H9 (cell line): ENCODE data around the gene SERPINA10. TPM values are rescaled to one million over a fixed set of nuclear protein-coding genes. Genes with fewer than 3 reads are reported as not detected.

Experiments used
- DNase-seq: peaks from one replicate; pipeline ENCODE4 v3.0.0-alpha.2; 2017
- H2AFZ ChIP-seq: one replicate; pipeline ENCODE4 v1.6.1; 2013; ENCODE audit warnings: mild to moderate bottlenecking, low read length, control low read depth, moderate library complexity
- H2AK5ac ChIP-seq: 2 replicates; pipeline ENCODE4 v1.6.1; 2013; ENCODE audit warnings: low read length, control low read depth, mixed read lengths; ENCODE audit not compliant: insufficient read length
- H2BK120ac ChIP-seq: one replicate; pipeline ENCODE4 v1.6.1; 2013; ENCODE audit warnings: low read depth, mild to moderate bottlenecking, low read length, control low read depth, inconsistent platforms; ENCODE audit not compliant: poor library complexity, severe bottlenecking
- H2BK12ac ChIP-seq: 2 replicates; pipeline ENCODE4 v1.6.1; 2013; ENCODE audit warnings: low read length, control low read depth, mixed read lengths, low read depth; ENCODE audit not compliant: insufficient read length
- H2BK15ac ChIP-seq: 2 replicates; pipeline ENCODE4 v1.6.1; 2013; ENCODE audit warnings: low read depth, low read length, control low read depth
- H2BK20ac ChIP-seq: one replicate; pipeline ENCODE4 v1.6.1; 2013; ENCODE audit warnings: low read depth, mild to moderate bottlenecking, low read length, control low read depth, inconsistent platforms; ENCODE audit not compliant: poor library complexity, severe bottlenecking
- H2BK5ac ChIP-seq: 2 replicates; pipeline ENCODE4 v1.6.1; 2013; ENCODE audit warnings: low read length, control low read depth, mixed read lengths; ENCODE audit not compliant: insufficient read length
- H3K14ac ChIP-seq: 2 replicates; pipeline ENCODE4 v1.6.1; 2013; ENCODE audit warnings: low read length, control low read depth; ENCODE audit not compliant: insufficient read depth
- H3K18ac ChIP-seq: 2 replicates; pipeline ENCODE4 v1.6.1; 2013; ENCODE audit warnings: low read depth, mild to moderate bottlenecking, mixed read lengths, low read length, control low read depth; ENCODE audit not compliant: insufficient read length
- H3K23ac ChIP-seq: 2 replicates; pipeline ENCODE4 v1.6.1; 2013; ENCODE audit warnings: low read length, control low read depth, mixed read lengths, low read depth; ENCODE audit not compliant: insufficient read length
- H3K23me2 ChIP-seq: 2 replicates; pipeline ENCODE4 v1.6.1; 2013; ENCODE audit warnings: low read depth, mild to moderate bottlenecking, mixed read lengths, low read length, control low read depth; ENCODE audit not compliant: insufficient read length, poor library complexity, severe bottlenecking
- H3K27ac ChIP-seq: 2 replicates; pipeline ENCODE4 v1.5.1; 2013; ENCODE audit warnings: low read length, control low read depth, mixed read lengths, low read depth; ENCODE audit not compliant: insufficient read length
- H3K27me3 ChIP-seq: 2 replicates; pipeline ENCODE4 v1.6.1; 2013; ENCODE audit warnings: low read length, control low read depth, inconsistent platforms; ENCODE audit not compliant: insufficient read depth
- H3K4ac ChIP-seq: 2 replicates; pipeline ENCODE4 v1.6.1; 2013; ENCODE audit warnings: low read depth, mild to moderate bottlenecking, control low read depth, inconsistent platforms, low read length, moderate library complexity
- H3K4me1 ChIP-seq: 2 replicates; pipeline ENCODE4 v1.6.1; 2013; ENCODE audit warnings: low read length, control low read depth, inconsistent platforms; ENCODE audit not compliant: insufficient read depth
- H3K4me2 ChIP-seq: 2 replicates; pipeline ENCODE4 v1.6.1; 2013; ENCODE audit warnings: low read length, control low read depth, mixed read lengths; ENCODE audit not compliant: insufficient read length, insufficient read depth
- H3K56ac ChIP-seq: 2 replicates; pipeline ENCODE4 v1.6.1; 2013; ENCODE audit warnings: low read depth, mild to moderate bottlenecking, mixed read lengths, low read length, control low read depth; ENCODE audit not compliant: insufficient read length
- H3K79me1 ChIP-seq: 2 replicates; pipeline ENCODE4 v1.6.1; 2013; ENCODE audit warnings: low read depth, mild to moderate bottlenecking, moderate library complexity, low read length, control low read depth, inconsistent platforms; ENCODE audit not compliant: insufficient read depth, poor library complexity, severe bottlenecking
- H3K79me2 ChIP-seq: 2 replicates; pipeline ENCODE4 v1.6.1; 2013; ENCODE audit warnings: low read length, control low read depth, inconsistent platforms; ENCODE audit not compliant: insufficient read depth
- H3K9ac ChIP-seq: 2 replicates; pipeline ENCODE4 v1.6.1; 2013; ENCODE audit warnings: low read length, control low read depth, mixed read lengths; ENCODE audit not compliant: insufficient read length; ENCODE audit errors: extremely low read depth
- H3K9me3 ChIP-seq: one replicate; pipeline ENCODE4 v1.6.1; 2013; ENCODE audit warnings: low read depth, low read length, inconsistent platforms; ENCODE audit not compliant: control insufficient read depth
- H3T11ph ChIP-seq: one replicate; pipeline ENCODE4 v1.6.1; 2013; ENCODE audit warnings: mild to moderate bottlenecking, low read length, control low read depth, inconsistent platforms
- H4K20me1 ChIP-seq: one replicate; pipeline ENCODE4 v1.6.1; 2013; ENCODE audit not compliant: control insufficient read depth, insufficient read length, insufficient read depth
- H4K5ac ChIP-seq: 2 replicates; pipeline ENCODE4 v1.6.1; 2013; ENCODE audit warnings: low read depth, mild to moderate bottlenecking, mixed read lengths, low read length, control low read depth; ENCODE audit not compliant: insufficient read length
- H4K8ac ChIP-seq: replicated peaks from 2 replicates; pipeline ENCODE4 v1.6.1; 2013; ENCODE audit warnings: low read length, control low read depth, mixed read lengths, low read depth; ENCODE audit not compliant: insufficient read length
- H4K91ac ChIP-seq: 2 replicates; pipeline ENCODE4 v1.6.1; 2013; ENCODE audit warnings: low read depth, mild to moderate bottlenecking, moderate library complexity, mixed read lengths, low read length, control low read depth; ENCODE audit not compliant: insufficient read length
- H3K27ac Mint-ChIP-seq, 3 experiments: 2 replicates in 2 of 3; 3 replicates in 1 of 3; pipeline ENCODE4 v1.8.0; 2020 to 2021; ENCODE audit warnings: mixed read lengths in 3 of 3, mild to moderate bottlenecking in 1 of 3, moderate library complexity in 1 of 3
- H3K27me3 Mint-ChIP-seq: 2 replicates; pipeline ENCODE4 v1.8.0; 2021; ENCODE audit warnings: low read depth, mild to moderate bottlenecking, moderate library complexity, mixed read lengths
- H3K36me3 Mint-ChIP-seq, 3 experiments: 2 replicates in 2 of 3; 3 replicates in 1 of 3; pipeline ENCODE4 v1.8.0; 2020 to 2021; ENCODE audit warnings: low read depth in 3 of 3, mixed read lengths in 3 of 3; ENCODE audit not compliant: insufficient read depth in 1 of 3
- H3K4me1 Mint-ChIP-seq, 2 experiments: 2 replicates each; pipeline ENCODE4 v1.8.0; 2020; ENCODE audit warnings: mixed read lengths in 2 of 2
- H3K4me3 Mint-ChIP-seq, 2 experiments: 2 replicates in 1 of 2; 3 replicates in 1 of 2; pipeline ENCODE4 v1.8.0; 2020 to 2021; ENCODE audit warnings: mild to moderate bottlenecking in 2 of 2, mixed read lengths in 2 of 2, moderate library complexity in 1 of 2
- H3K9me3 Mint-ChIP-seq, 2 experiments: 2 replicates in 1 of 2; 3 replicates in 1 of 2; pipeline ENCODE4 v1.8.0; 2020; ENCODE audit warnings: mild to moderate bottlenecking in 2 of 2, mixed read lengths in 2 of 2, moderate library complexity in 1 of 2
- CTCF ChIP-seq: fragments of 200-600 bp; sonication (generic); conservative IDR thresholded peaks from 3 replicates; pipeline ENCODE4 v1.8.0; 2021; ENCODE audit warnings: antibody characterized with exemption, mild to moderate bottlenecking
- WGBS: extraction: QIAGEN DNeasy Blood & Tissue Kit; methylation state at CpG from one replicate; pipeline ENCODE4 v1.1.7; 2013; ENCODE audit warnings: missing lambda C conversion rate, low lambda C conversion rate, mixed read lengths; ENCODE audit not compliant: insufficient read length; ENCODE audit errors: extremely low coverage; 5-methylcytosine and 5-hydroxymethylcytosine counted together
- total RNA-seq: library from RNA; stranded (reverse); gene quantifications from 2 replicates; pipeline ENCODE4 v1.2.1, GENCODE V29; 2021

SERPINA10 gene
- total RNA-seq, 1 experiment from 2014 or later, result not detected

- Histone ChIP-seq H4K5ac (no peak overlapping the region), H3K79me2 (no peaks in the 10 kb centered on the region), H3K79me1 (no peaks in the 10 kb centered on the region), H2AK5ac (no peak overlapping the region), H2BK20ac (no peak overlapping the region), H3K27me3 (no peaks in the 10 kb centered on the region), H4K20me1 (no peaks in the 10 kb centered on the region), H3K14ac (no peak overlapping the region), H2BK5ac (no peak overlapping the region), H3K23ac (no peak overlapping the region), H3K9me3 (no peaks in the 10 kb centered on the region), H3K27ac (no peak overlapping the region), H3K4me1 (no peaks in the 10 kb centered on the region), H3K4ac (no peak overlapping the region), H3K18ac (no peak overlapping the region), H2BK120ac (no peak overlapping the region), H2BK15ac (no peak overlapping the region), H4K8ac (no peak overlapping the region), H2AFZ (no peak overlapping the region), H3K4me2 (no peak overlapping the region), H3K9ac (no peak overlapping the region), H3K23me2 (no peaks in the 10 kb centered on the region), H3T11ph (no peak overlapping the region), H3K56ac (no peak overlapping the region), H2BK12ac (no peak overlapping the region), H4K91ac (no peak overlapping the region)
- H3K4me3 Mint-ChIP-seq, result no peak overlapping the region
- H3K36me3 Mint-ChIP-seq, result peaks cover 3 to 8% (median 4%) of the 10 kb centered on the region in 3 experiments; a peak in 4 of 7 replicates
- TF ChIP-seq CTCF, result no peak
- peaks cover 10% of the 10 kb centered on the region for H3K27me3 Mint-ChIP-seq
- no peak for DNase-seq
- WGBS, result no CpG with 5 or more reads among the region's 6 CpGs
- H3K4me1 Mint-ChIP-seq, result no peaks in the 10 kb centered on the region
- H3K27ac Mint-ChIP-seq, result no peak overlapping the region
- H3K9me3 Mint-ChIP-seq, result peaks cover 14 to 24% of the 10 kb centered on the region in 2 experiments
Measured at GRCh38 chr14:94304243-94304642, 11.2 kb upstream of the SERPINA10 start.
